Measurements from ENCODE around the gene PRKCZ.

PRKCZ gene

GRCh38 chr1:2177946-2178538, 127.8 kb downstream of the PRKCZ start:
- no peak for DNase-seq (ENCODE audit: low spot score)

DNA sequence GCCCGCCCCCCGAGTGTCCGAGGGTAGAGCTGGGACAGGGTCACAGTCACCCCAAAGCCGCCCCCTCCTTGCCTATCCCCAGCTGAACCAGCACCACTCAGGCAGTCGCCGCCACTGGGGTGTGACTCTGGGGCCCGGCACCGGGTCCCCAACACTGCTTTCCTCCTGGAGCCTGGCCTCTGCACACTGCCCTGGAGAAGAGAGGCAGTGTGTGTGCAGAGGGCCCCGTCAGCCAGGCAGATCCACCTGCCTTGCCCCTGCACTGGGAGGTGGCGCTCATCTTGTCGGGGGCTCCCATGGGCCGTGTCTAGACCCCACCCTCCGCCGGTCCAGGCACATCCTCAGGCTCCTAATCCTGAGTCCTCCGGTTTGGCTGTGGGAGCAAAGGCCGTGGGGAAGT, 128.7 kb downstream of the PRKCZ start:
- no peak for DNase-seq (ENCODE audit: low spot score)

- DNase-seq (ENCODE audit: low spot score) = peak; percentile 35
Observed at GRCh38 chr1:2179283-2180013, 129.2 kb downstream of the PRKCZ start.

DNA sequence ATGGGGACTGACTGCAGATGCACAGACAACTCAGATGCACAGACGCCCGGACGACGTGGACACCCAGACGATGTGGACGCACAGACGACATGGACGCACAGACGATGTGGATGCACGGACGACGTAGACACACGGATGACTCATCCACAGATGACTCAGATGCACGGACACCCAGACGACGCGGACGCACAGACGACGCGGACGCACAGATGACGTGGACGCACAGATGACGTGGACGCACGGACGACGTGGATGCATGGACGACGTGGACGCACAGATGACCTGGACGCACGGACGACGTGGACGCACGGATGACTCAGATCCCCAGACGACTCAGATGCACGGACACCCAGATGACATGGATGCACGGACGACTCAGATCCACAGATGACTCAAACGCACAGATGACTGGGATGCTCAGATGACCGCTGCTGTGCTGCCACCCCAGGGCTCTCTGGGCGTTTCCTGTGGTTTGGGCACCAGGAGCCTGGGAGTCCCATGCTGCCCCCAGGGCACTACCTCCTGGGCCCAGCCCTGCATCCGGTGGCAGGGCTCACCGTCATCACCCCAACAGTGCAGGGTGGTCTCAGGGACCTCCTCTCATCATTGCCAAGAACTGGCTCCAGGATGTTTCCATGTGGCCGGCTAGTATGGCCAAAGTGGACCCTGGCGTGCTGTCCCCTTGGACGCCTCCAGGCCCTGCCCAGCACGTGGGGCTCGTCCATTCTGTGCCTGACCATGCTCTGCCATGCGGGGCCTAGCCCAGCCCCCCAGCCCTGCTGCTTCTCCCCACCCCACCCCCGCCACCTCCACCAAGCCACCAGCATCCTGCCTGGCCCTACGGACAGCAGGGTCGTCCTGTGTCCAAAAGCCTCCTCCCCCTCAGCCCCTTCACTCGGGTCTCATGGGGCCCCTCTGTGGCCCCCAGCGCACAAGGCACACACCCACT, 130.4 kb downstream of the PRKCZ start:
- DNase-seq (ENCODE audit: low spot score) = no peak

- no peak for DNase-seq (ENCODE audit: low spot score)
Observed at GRCh38 chr1:2181271-2181670, 131.1 kb downstream of the PRKCZ start.

DNA sequence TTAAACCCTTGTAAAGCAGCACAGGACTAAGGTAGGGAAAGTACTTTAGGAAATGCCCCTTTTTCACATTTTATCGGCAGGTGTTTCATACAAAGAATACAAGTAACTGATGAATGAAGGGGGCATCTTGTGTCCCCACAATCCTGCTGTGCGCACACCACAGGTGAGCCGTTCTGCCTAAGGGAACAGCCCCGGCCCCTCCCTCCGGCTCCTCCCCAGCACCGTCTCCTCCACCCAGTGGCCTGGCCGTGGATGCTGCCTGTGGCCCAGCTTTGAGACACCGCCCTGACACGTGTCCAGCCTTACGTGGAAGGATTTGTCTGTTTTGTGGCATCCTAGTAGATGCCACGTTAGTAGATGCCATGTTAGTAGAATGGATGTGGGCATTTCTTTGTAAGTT, 131.5 kb downstream of the PRKCZ start:
- no peak for DNase-seq (ENCODE audit: low spot score)

DNA sequence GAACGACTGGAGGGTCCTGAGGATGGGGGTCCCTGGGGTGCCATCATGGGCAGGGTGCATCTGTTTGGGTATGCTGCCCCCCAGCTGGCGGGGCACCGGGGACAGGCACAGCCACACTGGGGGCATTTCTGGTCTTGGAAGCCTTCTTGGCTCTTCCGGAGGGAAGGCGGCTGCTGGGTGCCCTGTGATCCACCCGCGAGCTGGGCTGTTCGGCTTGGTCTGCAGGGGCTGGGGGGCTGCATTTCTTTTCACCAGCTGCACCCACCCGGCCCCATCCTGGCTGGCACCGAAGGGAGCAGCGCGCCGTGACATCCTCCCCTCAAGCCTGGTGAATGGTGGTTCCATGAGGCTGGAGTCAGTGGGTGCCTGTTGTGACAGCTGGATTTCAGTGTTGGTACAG, 132.2 kb downstream of the PRKCZ start:
- DNase-seq (ENCODE audit: low spot score) = no peak

DNA sequence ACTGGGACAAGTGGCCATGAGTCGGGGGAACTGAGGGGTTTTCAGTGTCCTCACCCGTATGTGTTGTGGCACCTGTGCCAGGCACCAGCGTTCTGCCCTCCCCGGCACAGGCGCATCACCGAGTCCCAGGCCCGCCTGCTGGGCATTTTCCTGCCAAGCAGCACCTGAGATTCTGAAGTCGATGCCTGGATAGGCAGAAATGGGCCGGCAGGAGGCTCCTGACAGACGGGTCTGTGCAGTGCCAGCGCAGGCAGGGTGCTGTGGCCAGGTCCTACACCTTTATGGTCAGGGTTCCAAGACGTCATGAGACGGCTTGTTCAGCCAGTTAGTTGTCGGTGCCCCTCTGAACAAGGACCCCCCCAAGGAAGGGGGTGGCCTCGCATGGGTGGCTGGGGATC, 133.7 kb downstream of the PRKCZ start:
- no peak for DNase-seq (ENCODE audit: low spot score)

DNA sequence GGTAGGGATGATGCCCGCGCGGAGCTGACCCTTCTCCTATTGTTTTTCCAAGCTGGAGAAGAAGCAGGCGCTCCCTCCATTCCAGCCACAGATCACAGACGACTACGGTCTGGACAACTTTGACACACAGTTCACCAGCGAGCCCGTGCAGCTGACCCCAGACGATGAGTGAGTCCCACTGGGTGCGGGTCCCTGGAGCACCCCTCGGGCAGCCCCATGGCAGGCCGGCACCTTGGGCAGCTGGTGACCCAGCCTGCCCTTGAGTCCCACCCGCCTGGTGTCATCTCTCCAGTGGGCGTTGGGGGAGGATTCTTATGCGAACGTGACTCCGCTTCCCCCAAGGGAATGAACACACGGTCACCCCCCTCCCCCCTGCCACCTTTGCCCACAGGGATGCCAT, 134.3 kb downstream of the PRKCZ start:
- no peak for DNase-seq (ENCODE audit: low spot score)

GRCh38 chr1:2184934-2185333, 134.7 kb downstream of the PRKCZ start:
- DNase-seq (ENCODE audit: low spot score) = no peak

- no peak for DNase-seq (ENCODE audit: low spot score)
Observed at GRCh38 chr1:2185880-2186855, 136.0 kb downstream of the PRKCZ start.

DNA sequence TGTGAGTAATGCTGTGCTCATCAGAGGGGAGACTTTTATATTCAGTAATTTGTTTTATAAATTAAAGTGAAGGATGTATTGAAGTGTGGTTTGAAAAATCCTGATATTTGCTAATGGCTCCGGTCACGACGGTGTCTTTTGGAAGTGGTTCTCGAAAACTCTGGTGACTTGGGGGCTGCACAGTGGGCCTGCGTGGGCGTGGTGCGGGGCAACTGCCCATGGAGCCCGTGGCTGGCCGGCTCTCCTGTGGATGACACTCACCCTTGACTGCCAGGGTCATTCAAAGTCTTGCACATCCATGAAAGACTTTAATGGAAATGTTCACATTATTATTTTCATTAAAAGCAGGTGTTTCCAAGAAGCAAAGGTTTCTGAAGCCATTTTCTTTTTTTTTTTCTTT, 136.7 kb downstream of the PRKCZ start:
- no peak for DNase-seq (ENCODE audit: low spot score)

GRCh38 chr1:2187619-2188018, 137.4 kb downstream of the PRKCZ start:
- no peak for DNase-seq (ENCODE audit: low spot score)

GRCh38 chr1:2188336-2188735, 138.1 kb downstream of the PRKCZ start:
- no peak for DNase-seq (ENCODE audit: low spot score)

- peak; percentile 94 for DNase-seq (ENCODE audit: low spot score)
Observed at GRCh38 chr1:2189459-2190425, 139.5 kb downstream of the PRKCZ start.

GRCh38 chr1:2190491-2190976, 140.3 kb downstream of the PRKCZ start:
- DNase-seq (ENCODE audit: low spot score) = no peak

DNA sequence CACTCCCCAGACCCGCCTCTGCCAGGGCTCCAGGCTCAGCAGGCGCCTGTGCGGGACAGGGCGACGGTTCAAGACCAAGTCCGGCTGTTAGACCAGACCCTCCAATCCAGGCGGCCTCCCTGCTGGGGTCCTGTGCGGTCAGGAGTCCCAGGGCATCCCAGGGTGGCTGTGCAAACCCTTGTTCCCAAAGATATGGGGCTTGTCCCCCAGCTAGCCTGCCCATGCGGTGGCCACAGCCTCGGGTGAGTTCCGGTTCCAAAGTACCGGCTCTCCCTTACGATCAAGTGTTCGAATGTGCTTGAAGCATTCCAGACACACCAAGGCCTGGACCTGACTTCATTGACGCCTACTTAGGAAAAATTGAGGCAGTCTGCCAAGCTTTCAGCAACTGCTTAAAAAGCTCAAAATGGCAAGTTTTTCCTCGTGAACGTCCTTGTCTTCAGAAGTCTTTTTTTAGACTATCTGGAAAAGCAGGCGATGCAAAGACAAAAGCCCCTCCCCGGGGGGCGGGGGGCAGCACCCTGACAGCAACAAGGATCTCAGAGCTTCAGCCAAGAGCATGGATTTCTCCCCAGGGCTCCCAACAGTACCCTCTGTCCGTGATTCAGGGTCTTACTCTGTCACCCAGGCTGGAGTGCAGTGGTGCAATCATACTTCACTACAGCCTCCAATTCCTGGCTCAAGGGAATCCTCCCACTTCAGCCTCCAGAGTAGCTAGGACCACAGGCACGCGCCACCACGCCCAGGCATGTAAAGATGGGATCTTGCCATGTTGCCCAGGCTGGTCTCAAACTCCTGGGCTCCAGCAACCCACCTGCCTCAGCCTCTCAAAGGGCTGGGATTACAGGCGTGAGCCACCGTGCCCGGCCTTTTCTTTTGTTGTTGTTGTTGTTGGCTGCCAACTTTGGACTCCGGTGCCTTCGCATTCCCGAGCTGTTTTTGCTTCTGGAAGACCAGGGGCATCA, 142.1 kb downstream of the PRKCZ start:
- DNase-seq (ENCODE audit: low spot score) = no peak

GRCh38 chr1:2193514-2194281, 143.5 kb downstream of the PRKCZ start:
- DNase-seq (ENCODE audit: low spot score) = no peak
